ENCODE results near the gene LGR6.

- TF ChIP-seq CTCF (IDR thresholded peaks at IDR 0.05) (no peak), EZH2 (IDR thresholded peaks at IDR 0.05; ENCODE audit: borderline replicate concordance, insufficient read depth, low read depth, low read length, poor library complexity, severe bottlenecking) (no peak)
These were observed 118.5 kb downstream of the LGR6 start for GRCh38 chr1:202311875-202312635.
